Stomach (tissue), 4 donors: ENCODE results near the gene SOS1.

ENCODE experiments used
- EP300 ChIP-seq: sonication (generic); formaldehyde crosslinking; IDR thresholded peaks from one replicate; pipeline ENCODE4 v1.6.1; 2017; ENCODE audit warnings: antibody characterized with exemption
- POLR2AphosphoS5 ChIP-seq, 3 donors: sonication (generic); formaldehyde crosslinking; IDR thresholded peaks; one replicate each; pipeline ENCODE4 v1.6.1; 2016; ENCODE audit warnings: antibody characterized with exemption in 3 of 3
- TF ChIP-seq, protein P1 (sequence below), 7 experiments: fragments of 450-650 bp in 4 of 7; fragments of 200-600 bp in 3 of 7; sonication (generic) in 3 of 7; IDR thresholded peaks; one replicate each; pipeline ENCODE4 v1.5.1; 2016 to 2019; ENCODE audit warnings: antibody characterized with exemption in 7 of 7, control low read depth in 2 of 7, mild to moderate bottlenecking in 1 of 7

DNA sequence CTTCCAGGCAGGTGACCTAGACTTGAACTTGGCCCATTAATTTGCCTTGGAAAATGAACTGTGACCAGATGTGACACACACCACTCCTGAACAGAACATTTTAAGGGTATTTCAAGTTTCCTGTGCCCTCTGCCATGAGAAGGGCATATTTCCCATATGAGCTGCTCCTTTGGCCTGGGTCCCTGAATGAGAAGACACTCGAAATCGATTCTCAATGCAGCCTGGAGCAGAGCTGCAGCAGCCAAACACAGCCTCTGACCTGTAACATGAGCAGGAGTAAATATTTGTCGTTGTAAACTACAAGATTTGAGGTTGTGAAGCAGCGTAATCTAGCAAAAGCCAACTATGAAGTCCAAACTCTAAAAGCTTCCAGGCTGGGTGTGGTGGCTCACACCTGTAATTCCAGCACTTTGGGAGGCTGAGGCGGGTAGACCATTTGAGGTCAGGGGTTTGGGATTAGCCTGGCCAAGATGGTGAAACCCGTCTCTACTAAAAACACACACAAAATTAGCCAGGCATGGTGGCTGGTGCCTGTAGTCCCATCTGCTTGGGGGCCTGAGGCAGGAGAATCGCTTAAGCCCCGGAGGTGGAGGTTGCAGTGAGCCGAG, 30.1 kb upstream of the SOS1 start:
- TF ChIP-seq, protein P1, sequence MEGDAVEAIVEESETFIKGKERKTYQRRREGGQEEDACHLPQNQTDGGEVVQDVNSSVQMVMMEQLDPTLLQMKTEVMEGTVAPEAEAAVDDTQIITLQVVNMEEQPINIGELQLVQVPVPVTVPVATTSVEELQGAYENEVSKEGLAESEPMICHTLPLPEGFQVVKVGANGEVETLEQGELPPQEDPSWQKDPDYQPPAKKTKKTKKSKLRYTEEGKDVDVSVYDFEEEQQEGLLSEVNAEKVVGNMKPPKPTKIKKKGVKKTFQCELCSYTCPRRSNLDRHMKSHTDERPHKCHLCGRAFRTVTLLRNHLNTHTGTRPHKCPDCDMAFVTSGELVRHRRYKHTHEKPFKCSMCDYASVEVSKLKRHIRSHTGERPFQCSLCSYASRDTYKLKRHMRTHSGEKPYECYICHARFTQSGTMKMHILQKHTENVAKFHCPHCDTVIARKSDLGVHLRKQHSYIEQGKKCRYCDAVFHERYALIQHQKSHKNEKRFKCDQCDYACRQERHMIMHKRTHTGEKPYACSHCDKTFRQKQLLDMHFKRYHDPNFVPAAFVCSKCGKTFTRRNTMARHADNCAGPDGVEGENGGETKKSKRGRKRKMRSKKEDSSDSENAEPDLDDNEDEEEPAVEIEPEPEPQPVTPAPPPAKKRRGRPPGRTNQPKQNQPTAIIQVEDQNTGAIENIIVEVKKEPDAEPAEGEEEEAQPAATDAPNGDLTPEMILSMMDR (IDR thresholded peaks at IDR 0.05): no peak
- TF ChIP-seq EP300 (no peak), POLR2AphosphoS5 (IDR thresholded peaks at IDR 0.05) (no peak)
